CD4-positive, alpha-beta T cell treated with Interleukin-10 for 1 hour (primary cell): Measurements from ENCODE around the gene ANXA4.

Source experiments
- DNase-seq: peaks from one replicate; pipeline ENCODE4 v3.0.0-alpha.2; 2020

Gene ANXA4

DNA sequence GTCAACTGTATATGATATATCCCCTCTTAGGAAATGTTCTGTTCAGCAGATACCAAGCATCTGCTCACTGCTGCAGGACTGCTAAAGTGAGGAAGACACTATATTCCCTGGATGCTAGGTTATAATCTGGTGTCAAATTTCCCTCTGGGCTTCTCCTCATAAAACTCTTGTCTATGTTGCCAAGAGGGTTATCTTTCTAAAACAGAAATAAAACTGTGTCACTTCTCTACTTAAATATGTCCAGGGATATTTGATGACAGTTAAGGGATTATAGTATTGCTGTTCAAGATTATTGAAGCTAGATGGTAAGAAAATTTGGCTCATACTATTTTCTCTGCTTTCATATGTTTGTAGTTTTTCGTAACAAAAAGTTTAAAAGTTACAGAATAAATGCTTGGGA, 121.4 kb downstream of the ANXA4 start:
- DNase-seq = no peak
